A549 (cell line): ENCODE data around the gene SYNJ1. TPM values are rescaled to one million over a fixed set of nuclear protein-coding genes. Genes with fewer than 3 reads are reported as not detected.
A peak's percentile ranks its signal among the peaks of the same experiment; 100 is the strongest.

Source experiments
- ATAC-seq, 2 experiments: fragments of 200-7000 bp in 1 of 2; fragments of >200 bp in 1 of 2; cut with Nextera tagmentation in 1 of 2; cut with Tn5 transposase in 1 of 2; 3 replicates each; pipeline versions ENCODE4 v1.8.0 to v1.9.1; 2018 to 2020; ENCODE audit warnings: mild to moderate bottlenecking in 1 of 2, moderate library complexity in 1 of 2
- CTCF ChIA-PET: fragments of 300-600 bp; sonication (Branson Sonifier 250); formaldehyde crosslinking; extraction: SDS; loops from one replicate; lab custom pipeline; 2021; ENCODE audit warnings: antibody characterized with exemption, inconsistent platforms; lab: Yijun Ruan, JAX
- POLR2A ChIA-PET: fragments of 350-600 bp; formaldehyde crosslinking; extraction: SDS; loops from one replicate; lab custom pipeline; 2021; ENCODE audit warnings: antibody characterized with exemption, inconsistent platforms; lab: Yijun Ruan, JAX
- DNase-seq, 2 experiments: peaks; one replicate each; pipeline versions ENCODE4 v3.0.0 to v3.0.0-alpha.2; 2011 to 2016; ENCODE audit warnings: low read depth in 1 of 2, low spot score in 1 of 2
- FAIRE-seq: peaks from 2 replicates; lab custom pipeline; 2011; peaks lifted over from hg19 to GRCh38; lab: Jason Lieb, UNC
- H3K27ac ChIP-seq, 2 experiments: fragments of >200 bp; sonication (Bioruptor Twin); formaldehyde crosslinking; 3 replicates each; pipeline ENCODE4 v1.5.1; 2016 to 2017
- H3K4me1 ChIP-seq: fragments of >200 bp; sonication (Bioruptor Twin); formaldehyde crosslinking; 3 replicates; pipeline ENCODE4 v1.6.1; 2016
- H3K4me2 ChIP-seq: fragments of >200 bp; sonication (Bioruptor Twin); formaldehyde crosslinking; 3 replicates; pipeline ENCODE4 v1.6.1; 2016
- H3K4me3 ChIP-seq: fragments of >200 bp; sonication (Bioruptor Twin); formaldehyde crosslinking; 3 replicates; pipeline ENCODE4 v1.5.1; 2016
- H3K9me3 ChIP-seq: fragments of >200 bp; sonication (Bioruptor Twin); formaldehyde crosslinking; 3 replicates; pipeline ENCODE4 v1.6.1; 2016
- CBX2 ChIP-seq: fragments of 200-600 bp; sonication (generic); IDR thresholded peaks from 2 replicates; pipeline ENCODE4 v1.6.1; 2016; ENCODE audit warnings: low read depth, mild to moderate bottlenecking, borderline replicate concordance
- CHD2 ChIP-seq: fragments of 150-350 bp; IDR thresholded peaks from 2 replicates; pipeline ENCODE4 v1.6.1; 2014; ENCODE audit warnings: low read length; ENCODE audit not compliant: partially characterized antibody
- EHF ChIP-seq: fragments of 250-450 bp; sonication (Bioruptor Pico); IDR thresholded peaks from 2 replicates; pipeline ENCODE4 v1.5.0; 2020; ENCODE audit warnings: mild to moderate bottlenecking
- EHMT2 ChIP-seq: fragments of 200-600 bp; sonication (generic); IDR thresholded peaks from 2 replicates; pipeline ENCODE4 v1.6.1; 2016; ENCODE audit warnings: antibody characterized with exemption, low read depth, mild to moderate bottlenecking, moderate library complexity
- ESRRA ChIP-seq: fragments of 150-350 bp; IDR thresholded peaks from 2 replicates; pipeline ENCODE4 v1.6.1; 2014; ENCODE audit warnings: mild to moderate bottlenecking, low read length, borderline replicate concordance
- FOSL2 ChIP-seq, 2 experiments: fragments of 450-650 bp in 1 of 2; fragments of >200 bp in 1 of 2; sonication (Bioruptor Twin) in 1 of 2; formaldehyde crosslinking; IDR thresholded peaks; 2 replicates each; pipeline versions ENCODE4 v1.5.0 to v1.6.1; 2016 to 2020; ENCODE audit warnings: mild to moderate bottlenecking in 1 of 2, moderate library complexity in 1 of 2
- HOXA7 ChIP-seq: fragments of 250-450 bp; sonication (Bioruptor Pico); IDR thresholded peaks from 2 replicates; pipeline ENCODE4 v1.5.0; 2020; ENCODE audit warnings: mild to moderate bottlenecking, moderate library complexity
- HOXB5 ChIP-seq: fragments of 250-450 bp; sonication (Bioruptor Pico); IDR thresholded peaks from 2 replicates; pipeline ENCODE4 v1.5.0; 2020; ENCODE audit warnings: mild to moderate bottlenecking, moderate library complexity
- JUNB ChIP-seq: fragments of >200 bp; sonication (Bioruptor Twin); formaldehyde crosslinking; IDR thresholded peaks from 2 replicates; pipeline ENCODE4 v1.6.1; 2016
- KDM1A ChIP-seq: fragments of 200-600 bp; sonication (generic); IDR thresholded peaks from 2 replicates; pipeline ENCODE4 v1.6.1; 2016; ENCODE audit warnings: low read depth, mild to moderate bottlenecking
- KDM5A ChIP-seq: fragments of 200-600 bp; sonication (generic); IDR thresholded peaks from 2 replicates; pipeline ENCODE4 v1.6.1; 2016; ENCODE audit warnings: antibody characterized with exemption, mild to moderate bottlenecking
- MAZ ChIP-seq: fragments of 150-350 bp; IDR thresholded peaks from 2 replicates; pipeline ENCODE4 v1.6.1; 2014; ENCODE audit warnings: antibody characterized with exemption, low read depth, low read length, borderline replicate concordance
- MYC ChIP-seq: IDR thresholded peaks from 2 replicates; pipeline ENCODE4 v1.6.1; 2012; ENCODE audit warnings: mild to moderate bottlenecking, inconsistent platforms, low read length, improper control_type of control experiment, borderline replicate concordance
- NFE2L2 ChIP-seq: fragments of 150-350 bp; conservative IDR thresholded peaks from 2 replicates; pipeline ENCODE4 v1.6.1; 2014; ENCODE audit warnings: low read length
- RAD21 ChIP-seq, 2 experiments: fragments of >200 bp in 1 of 2; sonication (Bioruptor Twin) in 1 of 2; formaldehyde crosslinking in 1 of 2; IDR thresholded peaks in 1 of 2; conservative IDR thresholded peaks in 1 of 2; 2 replicates in 1 of 2; 3 replicates in 1 of 2; pipeline ENCODE4 v1.6.1; 2012 to 2018; ENCODE audit warnings: inconsistent platforms in 1 of 2
- RARB ChIP-seq: fragments of 250-450 bp; sonication (Bioruptor Pico); IDR thresholded peaks from 2 replicates; pipeline ENCODE4 v1.8.0; 2021; ENCODE audit warnings: mild to moderate bottlenecking, moderate library complexity
- RFX5 ChIP-seq: fragments of 450-650 bp; IDR thresholded peaks from 2 replicates; pipeline ENCODE4 v1.7.1; 2014; ENCODE audit warnings: antibody characterized with exemption, mild to moderate bottlenecking, moderate library complexity
- RNF2 ChIP-seq: fragments of 200-600 bp; sonication (generic); IDR thresholded peaks from 2 replicates; pipeline ENCODE4 v1.6.1; 2016; ENCODE audit warnings: low read depth, mild to moderate bottlenecking, antibody characterized with exemption, moderate library complexity, borderline replicate concordance
- SMC3 ChIP-seq: fragments of >200 bp; sonication (Bioruptor Twin); formaldehyde crosslinking; IDR thresholded peaks from 3 replicates; pipeline ENCODE4 v1.6.1; 2018; ENCODE audit warnings: inconsistent platforms
- TP53 ChIP-seq: fragments of 250-450 bp; sonication (Bioruptor Pico); IDR thresholded peaks from 2 replicates; pipeline ENCODE4 v1.5.0; 2021; ENCODE audit warnings: mild to moderate bottlenecking, moderate library complexity
- ZFP36 ChIP-seq: fragments of 450-650 bp; IDR thresholded peaks from 2 replicates; pipeline ENCODE4 v1.6.1; 2014; ENCODE audit warnings: borderline replicate concordance; ENCODE audit not compliant: partially characterized antibody
- ZSCAN20 ChIP-seq: fragments of 250-450 bp; sonication (Bioruptor Pico); IDR thresholded peaks from 2 replicates; pipeline ENCODE4 v1.8.0; 2022; ENCODE audit warnings: mild to moderate bottlenecking, moderate library complexity
- WGBS: methylation state at CpG from one replicate; pipeline ENCODE4 v1.1.6; 2017; ENCODE audit errors: missing lambda C conversion rate; 5-methylcytosine and 5-hydroxymethylcytosine counted together
- polyA plus RNA-seq, 4 experiments: library from polyadenylated mRNA; depleted of rRNA in 3 of 4; stranded (reverse); fragments of >200 nt; fragmentation: RNase III in 1 of 4; extraction: RNeasy Plus Mini Kit Qiagen cat#74134 plus additional on column Dnase treatment in 1 of 4; gene quantifications; 2 replicates in 3 of 4; 3 replicates in 1 of 4; pipeline ENCODE4 v1.2.3, GENCODE V29; 2011 to 2017
- TF ChIP-seq, protein P1 (sequence below): fragments of 150-350 bp; IDR thresholded peaks from 2 replicates; pipeline ENCODE4 v1.6.1; 2014; ENCODE audit warnings: low read depth, mild to moderate bottlenecking, low read length
- TF ChIP-seq, protein P2 (sequence below): IDR thresholded peaks from 2 replicates; pipeline ENCODE4 v1.6.1; 2012
- TF ChIP-seq, protein P3 (sequence below): IDR thresholded peaks from 2 replicates; pipeline ENCODE4 v1.6.1; 2012
- TF ChIP-seq, protein P4 (sequence below): IDR thresholded peaks from 2 replicates; pipeline ENCODE4 v1.6.1; 2012; ENCODE audit warnings: low read depth, borderline replicate concordance
- TF ChIP-seq, protein P5 (sequence below): fragments of 200-600 bp; sonication (generic); IDR thresholded peaks from 2 replicates; pipeline ENCODE4 v1.6.1; 2016; ENCODE audit warnings: antibody characterized with exemption, mild to moderate bottlenecking, moderate library complexity

The SYNJ1 gene
- polyA plus RNA-seq, 2 of the 4 experiments (the other 2 are of a cell fraction), result 2.3 to 3.8 TPM

DNA sequence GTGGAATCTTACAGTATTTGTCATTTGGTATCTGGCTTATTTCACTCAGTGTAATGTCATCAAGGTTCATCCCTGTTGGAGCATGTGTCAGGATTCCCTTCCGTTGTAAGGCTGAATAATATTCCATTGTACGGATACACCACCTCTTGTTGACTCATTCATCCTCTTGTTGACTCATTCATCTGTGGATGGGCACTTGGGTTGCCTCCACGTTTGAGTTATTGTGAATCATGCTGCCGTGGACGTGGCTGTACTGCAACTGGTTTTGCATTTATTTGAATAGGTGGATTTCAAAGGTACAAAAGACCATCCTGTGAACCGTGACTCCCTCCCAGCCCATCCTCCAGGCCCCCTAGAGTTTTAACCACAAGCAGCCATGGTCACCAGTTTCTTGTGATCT is 130.6 kb downstream of the SYNJ1 start:
- WGBS, result 3% methylated on average over 5 of the region's 6 CpGs
- FAIRE-seq (no peak), ATAC-seq (peak; percentile 65 to 88), DNase-seq (peak; percentile 12 to 56)
- peak overlapping the region in 1 of 2 experiments; percentile 73; a peak in 3 of 6 replicates for H3K27ac ChIP-seq
- ChIA-PET POLR2A (no interaction called here), CTCF (interaction anchor here (5.1 kb wide), 1 partner anchor 193 kb away, joined by 100 read pairs; no protein-coding TSS in a partner anchor)
- TF ChIP-seq MAZ (no peak), JUNB (peak; percentile 17; the same call in 1 of the 2 replicates), FOSL2 (IDR thresholded peaks at IDR 0.05) (peak; percentile 63), FOSL2 (CRISPR knock-in tag; IDR thresholded peaks at IDR 0.05) (peak; percentile 47), EHMT2 (no peak), SMC3 (no peak), CHD2 (no peak), NFE2L2 (no peak), ZSCAN20 (no peak), MYC (no peak), CBX2 (no peak), EHF (CRISPR knock-in tag) (no peak), HOXB5 (CRISPR knock-in tag) (no peak), ZFP36 (no peak)
- TF ChIP-seq, protein P1, sequence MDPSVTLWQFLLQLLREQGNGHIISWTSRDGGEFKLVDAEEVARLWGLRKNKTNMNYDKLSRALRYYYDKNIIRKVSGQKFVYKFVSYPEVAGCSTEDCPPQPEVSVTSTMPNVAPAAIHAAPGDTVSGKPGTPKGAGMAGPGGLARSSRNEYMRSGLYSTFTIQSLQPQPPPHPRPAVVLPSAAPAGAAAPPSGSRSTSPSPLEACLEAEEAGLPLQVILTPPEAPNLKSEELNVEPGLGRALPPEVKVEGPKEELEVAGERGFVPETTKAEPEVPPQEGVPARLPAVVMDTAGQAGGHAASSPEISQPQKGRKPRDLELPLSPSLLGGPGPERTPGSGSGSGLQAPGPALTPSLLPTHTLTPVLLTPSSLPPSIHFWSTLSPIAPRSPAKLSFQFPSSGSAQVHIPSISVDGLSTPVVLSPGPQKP, result no peak
- TF ChIP-seq, protein P2, sequence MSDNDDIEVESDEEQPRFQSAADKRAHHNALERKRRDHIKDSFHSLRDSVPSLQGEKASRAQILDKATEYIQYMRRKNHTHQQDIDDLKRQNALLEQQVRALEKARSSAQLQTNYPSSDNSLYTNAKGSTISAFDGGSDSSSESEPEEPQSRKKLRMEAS, result peak; percentile 21; the same call in 1 of the 2 replicates
- TF ChIP-seq, protein P3, sequence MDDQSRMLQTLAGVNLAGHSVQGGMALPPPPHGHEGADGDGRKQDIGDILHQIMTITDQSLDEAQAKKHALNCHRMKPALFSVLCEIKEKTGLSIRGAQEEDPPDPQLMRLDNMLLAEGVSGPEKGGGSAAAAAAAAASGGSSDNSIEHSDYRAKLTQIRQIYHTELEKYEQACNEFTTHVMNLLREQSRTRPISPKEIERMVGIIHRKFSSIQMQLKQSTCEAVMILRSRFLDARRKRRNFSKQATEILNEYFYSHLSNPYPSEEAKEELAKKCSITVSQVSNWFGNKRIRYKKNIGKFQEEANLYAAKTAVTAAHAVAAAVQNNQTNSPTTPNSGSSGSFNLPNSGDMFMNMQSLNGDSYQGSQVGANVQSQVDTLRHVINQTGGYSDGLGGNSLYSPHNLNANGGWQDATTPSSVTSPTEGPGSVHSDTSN, result no peak
- TF ChIP-seq, protein P4, sequence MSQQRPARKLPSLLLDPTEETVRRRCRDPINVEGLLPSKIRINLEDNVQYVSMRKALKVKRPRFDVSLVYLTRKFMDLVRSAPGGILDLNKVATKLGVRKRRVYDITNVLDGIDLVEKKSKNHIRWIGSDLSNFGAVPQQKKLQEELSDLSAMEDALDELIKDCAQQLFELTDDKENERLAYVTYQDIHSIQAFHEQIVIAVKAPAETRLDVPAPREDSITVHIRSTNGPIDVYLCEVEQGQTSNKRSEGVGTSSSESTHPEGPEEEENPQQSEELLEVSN, result no peak
- peak overlapping the region; percentile 24; the same call in 2 of the 3 replicates for H3K4me2 ChIP-seq
- peaks cover 14% of the 10 kb centered on the region; the same call in 2 of the 3 replicates for H3K4me1 ChIP-seq
- no peak overlapping the region for H3K4me3 ChIP-seq
- no peaks in the 10 kb centered on the region for H3K9me3 ChIP-seq

DNA sequence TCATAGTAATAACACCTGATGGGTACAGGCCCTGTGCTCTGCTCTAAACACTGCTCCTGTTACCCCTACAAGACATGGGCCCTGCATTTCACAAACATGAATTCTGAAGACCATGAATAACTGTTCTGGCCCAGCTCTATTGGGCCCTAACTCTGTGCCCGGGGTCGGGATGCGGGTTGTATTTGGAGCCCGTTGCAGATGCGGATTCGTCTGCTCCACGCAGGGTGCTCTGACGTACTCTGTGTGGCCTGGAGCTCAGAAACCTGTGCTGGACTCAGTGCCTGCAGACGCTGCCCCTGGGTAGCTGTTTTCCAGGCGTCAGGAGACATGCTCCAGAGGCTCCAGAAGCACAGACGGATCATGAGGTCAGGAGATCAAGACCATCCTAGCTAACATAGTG is 132.4 kb downstream of the SYNJ1 start:
- peaks cover 14% of the 10 kb centered on the region; the same call in 2 of the 3 replicates for H3K4me1 ChIP-seq
- H3K4me2 ChIP-seq, result no peak overlapping the region
- DNase-seq (no peak), FAIRE-seq (no peak), ATAC-seq (no peak)
- POLR2A ChIA-PET, result no interaction called here
- no peak for TF ChIP-seq NFE2L2
- no peak for TF ChIP-seq RAD21 (conservative IDR thresholded peaks at IDR 0.05 in 1 of 2, IDR thresholded peaks at IDR 0.05 in 1 of 2)
- TF ChIP-seq RFX5, result no peak
- TF ChIP-seq MAZ, result no peak
- no peak for TF ChIP-seq KDM5A
- no peak for TF ChIP-seq KDM1A
- TF ChIP-seq HOXA7 (CRISPR knock-in tag), result no peak
- no peak for TF ChIP-seq TP53 (CRISPR knock-in tag)
- no peak for TF ChIP-seq RARB (CRISPR knock-in tag)
- no peak for TF ChIP-seq ESRRA
- no peak for TF ChIP-seq FOSL2 (IDR thresholded peaks at IDR 0.05)
- no peak for TF ChIP-seq FOSL2 (CRISPR knock-in tag; IDR thresholded peaks at IDR 0.05)
- TF ChIP-seq HOXB5 (CRISPR knock-in tag), result no peak
- no peak for TF ChIP-seq RNF2
- TF ChIP-seq CHD2, result no peak
- TF ChIP-seq, protein P5, sequence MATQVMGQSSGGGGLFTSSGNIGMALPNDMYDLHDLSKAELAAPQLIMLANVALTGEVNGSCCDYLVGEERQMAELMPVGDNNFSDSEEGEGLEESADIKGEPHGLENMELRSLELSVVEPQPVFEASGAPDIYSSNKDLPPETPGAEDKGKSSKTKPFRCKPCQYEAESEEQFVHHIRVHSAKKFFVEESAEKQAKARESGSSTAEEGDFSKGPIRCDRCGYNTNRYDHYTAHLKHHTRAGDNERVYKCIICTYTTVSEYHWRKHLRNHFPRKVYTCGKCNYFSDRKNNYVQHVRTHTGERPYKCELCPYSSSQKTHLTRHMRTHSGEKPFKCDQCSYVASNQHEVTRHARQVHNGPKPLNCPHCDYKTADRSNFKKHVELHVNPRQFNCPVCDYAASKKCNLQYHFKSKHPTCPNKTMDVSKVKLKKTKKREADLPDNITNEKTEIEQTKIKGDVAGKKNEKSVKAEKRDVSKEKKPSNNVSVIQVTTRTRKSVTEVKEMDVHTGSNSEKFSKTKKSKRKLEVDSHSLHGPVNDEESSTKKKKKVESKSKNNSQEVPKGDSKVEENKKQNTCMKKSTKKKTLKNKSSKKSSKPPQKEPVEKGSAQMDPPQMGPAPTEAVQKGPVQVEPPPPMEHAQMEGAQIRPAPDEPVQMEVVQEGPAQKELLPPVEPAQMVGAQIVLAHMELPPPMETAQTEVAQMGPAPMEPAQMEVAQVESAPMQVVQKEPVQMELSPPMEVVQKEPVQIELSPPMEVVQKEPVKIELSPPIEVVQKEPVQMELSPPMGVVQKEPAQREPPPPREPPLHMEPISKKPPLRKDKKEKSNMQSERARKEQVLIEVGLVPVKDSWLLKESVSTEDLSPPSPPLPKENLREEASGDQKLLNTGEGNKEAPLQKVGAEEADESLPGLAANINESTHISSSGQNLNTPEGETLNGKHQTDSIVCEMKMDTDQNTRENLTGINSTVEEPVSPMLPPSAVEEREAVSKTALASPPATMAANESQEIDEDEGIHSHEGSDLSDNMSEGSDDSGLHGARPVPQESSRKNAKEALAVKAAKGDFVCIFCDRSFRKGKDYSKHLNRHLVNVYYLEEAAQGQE, result no peak
- 93% methylated on average over 9 of the region's 11 CpGs for WGBS
- no peak overlapping the region for H3K4me3 ChIP-seq
- CTCF ChIA-PET, result no interaction called here
- H3K27ac ChIP-seq, result no peak overlapping the region
- no peaks in the 10 kb centered on the region for H3K9me3 ChIP-seq
